K562 (cell line): ENCODE measurements around the gene C3orf52. TPM values are rescaled to one million over a fixed set of nuclear protein-coding genes. Genes with fewer than 3 reads are reported as not detected.

Experiments used
- ATF7 ChIP-seq: fragments of 450-650 bp; IDR thresholded peaks from 2 replicates; pipeline ENCODE4 v1.7.1; 2014; ENCODE audit warnings: mild to moderate bottlenecking, moderate library complexity
- CHD1 ChIP-seq: fragments of 200-600 bp; sonication (generic); IDR thresholded peaks from one replicate; pipeline ENCODE4 v1.6.1; 2012; ENCODE audit warnings: mild to moderate bottlenecking, moderate library complexity, low read length, inconsistent platforms
- CREB1 ChIP-seq, 2 experiments: sonication (generic) in 1 of 2; formaldehyde crosslinking in 1 of 2; IDR thresholded peaks; 2 replicates each; pipeline versions ENCODE4 v1.6.1 to v1.8.0; 2012 to 2022; ENCODE audit warnings: inconsistent platforms in 1 of 2, mild to moderate bottlenecking in 1 of 2, missing genetic modification reagents in 1 of 2, moderate library complexity in 1 of 2
- HLTF ChIP-seq: fragments of 450-650 bp; IDR thresholded peaks from 2 replicates; pipeline ENCODE4 v1.6.1; 2016
- JUN ChIP-seq, 2 experiments: sonication (generic) in 1 of 2; formaldehyde crosslinking in 1 of 2; IDR thresholded peaks; 2 replicates each; pipeline versions ENCODE4 v1.6.1 to v1.8.0; 2012 to 2022; ENCODE audit warnings: borderline replicate concordance in 2 of 2, mild to moderate bottlenecking in 2 of 2, improper control_type of control experiment in 1 of 2, low read depth in 1 of 2, low read length in 1 of 2, missing genetic modification reagents in 1 of 2
- KDM1A ChIP-seq, 2 experiments: fragments of 450-650 bp; IDR thresholded peaks; 2 replicates each; pipeline ENCODE4 v1.6.1; 2016; ENCODE audit warnings: mild to moderate bottlenecking in 2 of 2
- LARP7 ChIP-seq: fragments of 450-650 bp; IDR thresholded peaks from 2 replicates; pipeline ENCODE4 v1.6.1; 2016
- NRF1 ChIP-seq, 2 experiments: fragments of 450-650 bp; IDR thresholded peaks in 1 of 2; conservative IDR thresholded peaks in 1 of 2; 2 replicates each; pipeline ENCODE4 v1.6.1; 2014; ENCODE audit warnings: mild to moderate bottlenecking in 2 of 2
- PATZ1 ChIP-seq: fragments of 250-450 bp; sonication (Bioruptor Pico); IDR thresholded peaks from 2 replicates; pipeline ENCODE4 v1.5.0; 2020; ENCODE audit warnings: mild to moderate bottlenecking, borderline replicate concordance
- RAD51 ChIP-seq: fragments of 450-650 bp; IDR thresholded peaks from 2 replicates; pipeline ENCODE4 v1.7.1; 2016; ENCODE audit warnings: low read depth, mild to moderate bottlenecking, borderline replicate concordance
- REST ChIP-seq, 2 experiments: fragments of 450-650 bp; formaldehyde crosslinking in 1 of 2; IDR thresholded peaks; 2 replicates each; pipeline versions ENCODE4 v1.4.0 to v1.6.1; 2014 to 2020; ENCODE audit warnings: mild to moderate bottlenecking in 2 of 2, borderline replicate concordance in 1 of 2, low read depth in 1 of 2
- RHOXF2B ChIP-seq: fragments of 250-450 bp; sonication (Bioruptor Pico); conservative IDR thresholded peaks from 2 replicates; pipeline ENCODE4 v1.5.1; 2021
- RUNX1 ChIP-seq: sonication (generic); IDR thresholded peaks from 2 replicates; pipeline ENCODE4 v1.6.1; 2016; ENCODE audit warnings: antibody characterized with exemption, low read depth
- TAF15 ChIP-seq: fragments of 200-400 bp; formaldehyde crosslinking; IDR thresholded peaks from 2 replicates; pipeline ENCODE4 v1.6.1; 2017; ENCODE audit warnings: mild to moderate bottlenecking, low read depth, low read length, moderate library complexity
- TBL1XR1 ChIP-seq, 2 experiments: IDR thresholded peaks; 2 replicates each; pipeline ENCODE4 v1.6.1; 2012; ENCODE audit warnings: improper control_type of control experiment in 2 of 2, low read length in 2 of 2, mild to moderate bottlenecking in 1 of 2
- ZBTB7A ChIP-seq: IDR thresholded peaks from 2 replicates; pipeline ENCODE4 v1.6.1; 2011; ENCODE audit warnings: low read depth, mild to moderate bottlenecking, low read length, moderate library complexity, borderline replicate concordance; ENCODE audit not compliant: control insufficient read depth
- ZFP1 ChIP-seq: fragments of 450-650 bp; formaldehyde crosslinking; IDR thresholded peaks from 2 replicates; pipeline ENCODE4 v1.4.0; 2020; ENCODE audit warnings: mild to moderate bottlenecking, mixed read lengths
- ZNF175 ChIP-seq: fragments of 200-800 bp; sonication (Bioruptor generic); IDR thresholded peaks from 2 replicates; pipeline ENCODE4 v1.6.1; 2016; ENCODE audit warnings: low read depth, mild to moderate bottlenecking, missing genetic modification characterization, missing compliant biosample characterization
- ZNF561 ChIP-seq: fragments of 450-650 bp; formaldehyde crosslinking; conservative IDR thresholded peaks from 2 replicates; pipeline ENCODE4 v1.4.0; 2020; ENCODE audit warnings: mild to moderate bottlenecking, moderate library complexity
- ZNF584 ChIP-seq: fragments of 200-800 bp; sonication (Bioruptor generic); IDR thresholded peaks from 2 replicates; pipeline ENCODE4 v1.6.1; 2016; ENCODE audit warnings: low read depth, mild to moderate bottlenecking, missing genetic modification characterization, missing compliant biosample characterization
- polyA plus RNA-seq, 8 experiments: library from polyadenylated mRNA; depleted of rRNA in 4 of 8; stranded (reverse) in 5 of 8; unstranded in 3 of 8; fragments of >200 nt; fragmentation: Nextera tagmentation in 2 of 8; fragmentation: Illumina TruSeq in 1 of 8; extraction: Ambion mirVana in 2 of 8; extraction: Trizol in 1 of 8; gene quantifications; 2 replicates each; pipeline versions ENCODE4 v1.2.1 to v1.2.3, GENCODE V29; 2011 to 2014; ENCODE audit warnings: inconsistent platforms in 1 of 8, missing spikeins in 1 of 8
- total RNA-seq, 7 experiments: library from RNA; depleted of rRNA in 6 of 7; stranded (reverse); fragments of >200 nt in 6 of 7; fragmentation: Illumina TruSeq in 2 of 7; extraction: Trizol in 2 of 7; gene quantifications; 2 replicates each; pipeline versions ENCODE4 v1.2.1 to v1.2.3, GENCODE V29; 2011 to 2021; ENCODE audit warnings: low replicate concordance in 1 of 7

The C3orf52 gene
- total and polyA plus RNA-seq, 9 of the 15 experiments (the other 6 are each of a cell fraction or from before 2014, with no cell fraction given), result 2.8 to 6.1 (median 3.8) TPM

GRCh38 chr3:112097378-112097777 lies 11.2 kb downstream of the C3orf52 start (continued):
- TF ChIP-seq NRF1 (conservative IDR thresholded peaks at IDR 0.05 in 1 of 2, IDR thresholded peaks at IDR 0.05 in 1 of 2), result no peak
- no peak for TF ChIP-seq HLTF
- no peak for TF ChIP-seq PATZ1
- no peak for TF ChIP-seq TAF15
- TF ChIP-seq LARP7, result no peak
- TF ChIP-seq ZNF561 (CRISPR knock-in tag), result no peak
- no peak for TF ChIP-seq ZFP1 (CRISPR knock-in tag)
- TF ChIP-seq RUNX1, result no peak
- peak; percentile 59 for TF ChIP-seq ATF7
- TF ChIP-seq REST (IDR thresholded peaks at IDR 0.05; ENCODE audit: borderline replicate concordance), result no peak
- TF ChIP-seq REST (CRISPR knock-in tag; IDR thresholded peaks at IDR 0.05; ENCODE audit: low read depth), result no peak
- no peak for TF ChIP-seq KDM1A (IDR thresholded peaks at IDR 0.05)
- no peak for TF ChIP-seq ZBTB7A
- TF ChIP-seq CHD1, result no peak
- TF ChIP-seq JUN (IDR thresholded peaks at IDR 0.05; ENCODE audit: borderline replicate concordance, low read depth, low read length), result 0 out of 2 replicates have a peak, but pooled peaks have one; percentile 28
- TF ChIP-seq JUN (CRISPR knock-in tag; IDR thresholded peaks at IDR 0.05; ENCODE audit: borderline replicate concordance), result no peak
- TF ChIP-seq TBL1XR1 (IDR thresholded peaks at IDR 0.05; ENCODE audit: low read length in 2 of 2), result no peak
- peak; percentile 19; the same call in 1 of the 2 replicates for TF ChIP-seq CREB1 (IDR thresholded peaks at IDR 0.05)
- no peak for TF ChIP-seq CREB1 (CRISPR knock-in tag; IDR thresholded peaks at IDR 0.05)
- no peak for TF ChIP-seq RHOXF2B
- no peak for TF ChIP-seq ZNF584 (CRISPR knock-in tag)
- TF ChIP-seq RAD51, result no peak
- no peak for TF ChIP-seq ZNF175 (CRISPR knock-in tag)
